ENCODE data around the gene ACTN1. TPM values are rescaled to one million over a fixed set of nuclear protein-coding genes. Genes with fewer than 3 reads are reported as not detected.

Gene ACTN1
- polyA plus RNA-seq, 1 experiment: 1,184 TPM

- TF ChIP-seq, protein P1, sequence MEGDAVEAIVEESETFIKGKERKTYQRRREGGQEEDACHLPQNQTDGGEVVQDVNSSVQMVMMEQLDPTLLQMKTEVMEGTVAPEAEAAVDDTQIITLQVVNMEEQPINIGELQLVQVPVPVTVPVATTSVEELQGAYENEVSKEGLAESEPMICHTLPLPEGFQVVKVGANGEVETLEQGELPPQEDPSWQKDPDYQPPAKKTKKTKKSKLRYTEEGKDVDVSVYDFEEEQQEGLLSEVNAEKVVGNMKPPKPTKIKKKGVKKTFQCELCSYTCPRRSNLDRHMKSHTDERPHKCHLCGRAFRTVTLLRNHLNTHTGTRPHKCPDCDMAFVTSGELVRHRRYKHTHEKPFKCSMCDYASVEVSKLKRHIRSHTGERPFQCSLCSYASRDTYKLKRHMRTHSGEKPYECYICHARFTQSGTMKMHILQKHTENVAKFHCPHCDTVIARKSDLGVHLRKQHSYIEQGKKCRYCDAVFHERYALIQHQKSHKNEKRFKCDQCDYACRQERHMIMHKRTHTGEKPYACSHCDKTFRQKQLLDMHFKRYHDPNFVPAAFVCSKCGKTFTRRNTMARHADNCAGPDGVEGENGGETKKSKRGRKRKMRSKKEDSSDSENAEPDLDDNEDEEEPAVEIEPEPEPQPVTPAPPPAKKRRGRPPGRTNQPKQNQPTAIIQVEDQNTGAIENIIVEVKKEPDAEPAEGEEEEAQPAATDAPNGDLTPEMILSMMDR (IDR thresholded peaks at IDR 0.05; ENCODE audit: insufficient read depth, low read depth, low read length): no peak
- POLR2A ChIA-PET: interaction anchor here (0.7 kb wide), 1 partner anchor 10 kb away, joined by 9 read pairs; no protein-coding TSS in a partner anchor
- DNase-seq (ENCODE audit: low read depth): no peak
Observed at GRCh38 chr14:68949601-68949965, 29.5 kb downstream of the ACTN1 start.

GRCh38 chr14:68948686-68949600 lies 30.2 kb downstream of the ACTN1 start:
- TF ChIP-seq, protein P1 (IDR thresholded peaks at IDR 0.05; ENCODE audit: insufficient read depth, low read depth, low read length): no peak
- DNase-seq (ENCODE audit: low read depth): no peak
- POLR2A ChIA-PET: interaction anchor here (0.6 kb wide), 1 partner anchor 9 kb away, joined by 3 read pairs; no protein-coding TSS in a partner anchor
- H3K4me3 ChIP-seq (ENCODE audit: low read depth, low read length): no peak overlapping the region
- CTCF ChIA-PET: interaction anchor here (1.4 to 1.6 kb wide), 2 partner anchors 86 to 103 kb away, joined by 3 read pairs; no protein-coding TSS in a partner anchor
- no peaks in the 10 kb centered on the region for H3K27me3 ChIP-seq (ENCODE audit: control insufficient read depth, insufficient read depth, low read length)
- H3K36me3 ChIP-seq (ENCODE audit: control insufficient read depth, insufficient read depth, low read length): peaks cover 3% of the 10 kb centered on the region; the same call in 1 of the 2 replicates

More at GRCh38 chr14:68949601-68949965, 29.5 kb downstream of the ACTN1 start:
- H3K4me3 ChIP-seq (ENCODE audit: low read depth, low read length): no peak overlapping the region
- CTCF ChIA-PET: no interaction called here
- H3K27me3 ChIP-seq (ENCODE audit: control insufficient read depth, insufficient read depth, low read length): no peaks in the 10 kb centered on the region
- peaks cover 3% of the 10 kb centered on the region; the same call in 1 of the 2 replicates for H3K36me3 ChIP-seq (ENCODE audit: control insufficient read depth, insufficient read depth, low read length)

DNA sequence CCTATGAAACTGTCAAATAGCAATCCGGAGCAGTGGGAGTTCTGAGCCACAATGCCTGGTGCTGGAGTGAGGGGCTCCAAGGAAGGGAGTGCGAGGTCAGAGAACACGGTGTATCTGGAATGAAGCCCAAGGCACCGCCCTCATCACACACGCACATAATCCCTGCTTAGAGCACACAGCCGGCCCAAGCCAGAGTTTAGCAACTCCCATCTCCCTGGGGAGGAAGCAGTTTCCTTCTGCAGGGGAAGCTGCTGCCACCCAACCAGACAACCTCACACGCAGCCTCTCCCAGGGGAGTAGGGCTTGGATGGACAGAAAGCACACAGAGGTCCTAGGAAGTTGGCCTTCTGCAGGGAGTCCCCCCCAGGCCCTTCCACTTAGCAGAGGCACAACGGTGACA lies 31.3 kb downstream of the ACTN1 start:
- no peaks in the 10 kb centered on the region for H3K27me3 ChIP-seq (ENCODE audit: control insufficient read depth, insufficient read depth, low read length)
- ChIA-PET POLR2A (interaction anchor here (0.5 to 0.7 kb wide), 3 partner anchors 11 to 29 kb away, joined by 3 to 7 read pairs (median 6); no protein-coding TSS in a partner anchor), CTCF (interaction anchor here (0.8 to 2.2 kb wide), 4 partner anchors 9 to 160 kb away, joined by 3 to 5 read pairs (median 3); no protein-coding TSS in a partner anchor)
- H3K4me3 ChIP-seq (ENCODE audit: low read depth, low read length): no peak overlapping the region
- no peak for DNase-seq (ENCODE audit: low read depth)
- H3K36me3 ChIP-seq (ENCODE audit: control insufficient read depth, insufficient read depth, low read length): peaks cover 4% of the 10 kb centered on the region; the same call in 1 of the 2 replicates
- TF ChIP-seq, protein P1 (IDR thresholded peaks at IDR 0.05; ENCODE audit: insufficient read depth, low read depth, low read length): no peak

- TF ChIP-seq, protein P1 (IDR thresholded peaks at IDR 0.05; ENCODE audit: insufficient read depth, low read depth, low read length): no peak
- H3K36me3 ChIP-seq (ENCODE audit: control insufficient read depth, insufficient read depth, low read length): peaks cover 4% of the 10 kb centered on the region; the same call in 1 of the 2 replicates
- H3K4me3 ChIP-seq (ENCODE audit: low read depth, low read length): no peak overlapping the region
- DNase-seq (ENCODE audit: low read depth): no peak
- POLR2A ChIA-PET: no interaction called here
- CTCF ChIA-PET: interaction anchor here (2.2 kb wide), 1 partner anchor 161 kb away, joined by 5 read pairs; no protein-coding TSS in a partner anchor
- H3K27me3 ChIP-seq (ENCODE audit: control insufficient read depth, insufficient read depth, low read length): no peaks in the 10 kb centered on the region
Observed at GRCh38 chr14:68946489-68946822, 32.6 kb downstream of the ACTN1 start.

Data from BJ (cell line).